AG04450 (cell line): ENCODE results near the gene HNRNPA3. TPM values are rescaled to one million over a fixed set of nuclear protein-coding genes. Genes with fewer than 3 reads are reported as not detected.
"Not testable (repeated sequence)": the region's sequence is repeated elsewhere in the genome, so short reads cannot be mapped to it uniquely, and the experiment has no call there.

Experiments used
- CTCF ChIA-PET: fragments of 300-600, 350-600 bp; formaldehyde crosslinking; extraction: SDS; loops from one replicate; lab custom pipeline; 2022; ENCODE audit warnings: antibody characterized with exemption, inconsistent platforms; lab: Charles Lee
- POLR2A ChIA-PET: fragments of 350-600 bp; formaldehyde crosslinking; extraction: SDS; loops from one replicate; lab custom pipeline; 2021; ENCODE audit warnings: antibody characterized with exemption, inconsistent platforms; lab: Yijun Ruan, JAX
- DNase-seq: peaks from one replicate; pipeline ENCODE4 v3.0.0-alpha.2; 2011; ENCODE audit warnings: low read depth, low spot score
- H3K27ac ChIP-seq: one replicate; pipeline ENCODE4 v1.5.1; 2012; ENCODE audit warnings: low read depth, low read length, control low read depth
- H3K27me3 ChIP-seq: one replicate; pipeline ENCODE4 v1.6.0; 2012; ENCODE audit warnings: low read length; ENCODE audit not compliant: control insufficient read depth, insufficient read depth
- H3K4me3 ChIP-seq: 2 replicates; pipeline ENCODE4 v1.5.1; 2011; ENCODE audit warnings: mild to moderate bottlenecking, low read depth, low read length, control low read depth
- H3K9me3 ChIP-seq: 2 replicates; pipeline ENCODE4 v1.5.1; 2012; ENCODE audit warnings: low read length; ENCODE audit not compliant: control insufficient read depth, insufficient read depth
- polyA plus RNA-seq: library from polyadenylated mRNA; depleted of rRNA; stranded (reverse); fragments of >200 nt; gene quantifications from 2 replicates; pipeline ENCODE4 v1.2.3, GENCODE V29; 2011
- TF ChIP-seq, protein P1 (sequence below): IDR thresholded peaks from 2 replicates; pipeline ENCODE4 v1.5.1; 2011; ENCODE audit warnings: low read depth, low read length, control low read depth, inconsistent platforms

Gene HNRNPA3
- polyA plus RNA-seq, 1 experiment = 177 TPM

DNA sequence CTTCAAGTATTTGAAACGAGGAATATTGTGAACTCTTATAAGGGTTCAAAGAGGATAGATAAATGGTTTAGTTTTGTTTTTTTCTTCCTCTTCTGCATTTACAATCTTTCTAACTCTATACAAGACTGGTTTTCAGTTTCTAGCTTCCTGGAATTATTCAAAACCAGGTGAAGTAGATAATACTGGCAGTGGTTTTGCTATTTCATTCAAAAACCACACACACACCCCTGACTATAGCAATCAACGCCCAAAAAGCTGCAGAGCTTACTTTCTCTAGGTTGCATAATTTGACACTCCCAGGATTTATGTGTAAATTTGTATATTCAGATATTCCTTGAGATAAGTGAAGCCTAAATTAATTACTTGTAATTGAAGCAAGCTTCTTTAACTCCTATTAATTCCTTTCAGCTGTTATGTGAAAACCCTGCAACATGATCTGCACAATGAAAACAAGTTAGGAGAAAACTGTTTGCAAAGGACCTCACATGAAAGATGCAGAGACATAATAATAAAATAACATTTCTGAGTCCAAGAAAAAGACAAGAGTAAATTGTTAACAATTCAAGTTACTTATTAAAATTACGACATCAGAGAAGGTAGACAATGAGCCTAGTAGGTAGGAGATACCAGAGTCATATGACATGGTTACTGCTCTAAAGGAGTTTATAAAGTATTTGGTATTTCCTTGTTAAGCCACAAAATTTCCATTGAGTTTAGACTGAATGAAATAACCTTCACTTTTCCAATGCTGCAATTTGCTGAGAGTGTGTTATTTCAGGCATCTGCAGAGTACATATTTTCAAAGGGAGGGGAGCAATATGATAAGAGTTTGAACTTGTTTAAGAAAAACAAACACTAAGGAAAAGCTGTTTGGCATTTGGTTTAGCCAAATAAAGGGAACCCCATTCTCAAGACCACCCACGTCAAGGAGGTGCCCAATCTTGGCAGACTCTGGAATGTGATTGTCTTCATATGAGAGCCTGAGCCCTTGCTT is 53.5 kb downstream of the HNRNPA3 start:
- ChIA-PET CTCF (interaction anchor here (0.6 to 4.8 kb wide), 8 partner anchors 7 to 1278 kb away, joined by 3 to 61 read pairs (median 6); no protein-coding TSS in a partner anchor), POLR2A (interaction anchor here (1.4 to 3.1 kb wide), 6 partner anchors 16 to 101 kb away, joined by 3 to 25 read pairs (median 10); partner anchors contain the start of gene HNRNPA3)
- TF ChIP-seq, protein P1, sequence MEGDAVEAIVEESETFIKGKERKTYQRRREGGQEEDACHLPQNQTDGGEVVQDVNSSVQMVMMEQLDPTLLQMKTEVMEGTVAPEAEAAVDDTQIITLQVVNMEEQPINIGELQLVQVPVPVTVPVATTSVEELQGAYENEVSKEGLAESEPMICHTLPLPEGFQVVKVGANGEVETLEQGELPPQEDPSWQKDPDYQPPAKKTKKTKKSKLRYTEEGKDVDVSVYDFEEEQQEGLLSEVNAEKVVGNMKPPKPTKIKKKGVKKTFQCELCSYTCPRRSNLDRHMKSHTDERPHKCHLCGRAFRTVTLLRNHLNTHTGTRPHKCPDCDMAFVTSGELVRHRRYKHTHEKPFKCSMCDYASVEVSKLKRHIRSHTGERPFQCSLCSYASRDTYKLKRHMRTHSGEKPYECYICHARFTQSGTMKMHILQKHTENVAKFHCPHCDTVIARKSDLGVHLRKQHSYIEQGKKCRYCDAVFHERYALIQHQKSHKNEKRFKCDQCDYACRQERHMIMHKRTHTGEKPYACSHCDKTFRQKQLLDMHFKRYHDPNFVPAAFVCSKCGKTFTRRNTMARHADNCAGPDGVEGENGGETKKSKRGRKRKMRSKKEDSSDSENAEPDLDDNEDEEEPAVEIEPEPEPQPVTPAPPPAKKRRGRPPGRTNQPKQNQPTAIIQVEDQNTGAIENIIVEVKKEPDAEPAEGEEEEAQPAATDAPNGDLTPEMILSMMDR = no peak
- Histone ChIP-seq H3K9me3 (peaks cover 3% of the 10 kb centered on the region; the same call in 1 of the 2 replicates), H3K27ac (peak overlapping the region; percentile 68), H3K27me3 (no peaks in the 10 kb centered on the region), H3K4me3 (no peak overlapping the region)
- no peak for DNase-seq

DNA sequence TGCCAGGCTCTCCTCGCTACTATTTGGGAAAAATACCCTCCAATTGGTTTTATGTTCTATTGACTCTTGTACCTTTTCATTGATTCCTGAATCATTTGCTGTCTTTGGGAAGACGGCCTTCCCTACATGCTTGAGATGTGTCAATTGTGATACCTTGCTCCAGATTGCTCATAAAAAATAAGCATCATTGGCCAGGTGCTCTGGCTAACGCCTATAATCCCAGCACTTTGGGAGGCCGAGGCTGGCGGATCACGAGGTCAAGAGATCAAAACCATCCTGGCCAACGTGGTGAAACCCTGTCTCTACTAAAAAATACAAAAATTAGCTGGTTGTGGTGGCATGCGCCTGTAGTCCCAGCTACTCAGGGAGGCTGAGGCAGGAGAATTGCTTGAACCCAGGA is 54.4 kb downstream of the HNRNPA3 start:
- not testable (repeated sequence) for H3K27ac ChIP-seq
- POLR2A ChIA-PET = interaction anchor here (1.4 kb wide), 1 partner anchor 15 kb away, joined by 3 read pairs; no protein-coding TSS in a partner anchor

DNA sequence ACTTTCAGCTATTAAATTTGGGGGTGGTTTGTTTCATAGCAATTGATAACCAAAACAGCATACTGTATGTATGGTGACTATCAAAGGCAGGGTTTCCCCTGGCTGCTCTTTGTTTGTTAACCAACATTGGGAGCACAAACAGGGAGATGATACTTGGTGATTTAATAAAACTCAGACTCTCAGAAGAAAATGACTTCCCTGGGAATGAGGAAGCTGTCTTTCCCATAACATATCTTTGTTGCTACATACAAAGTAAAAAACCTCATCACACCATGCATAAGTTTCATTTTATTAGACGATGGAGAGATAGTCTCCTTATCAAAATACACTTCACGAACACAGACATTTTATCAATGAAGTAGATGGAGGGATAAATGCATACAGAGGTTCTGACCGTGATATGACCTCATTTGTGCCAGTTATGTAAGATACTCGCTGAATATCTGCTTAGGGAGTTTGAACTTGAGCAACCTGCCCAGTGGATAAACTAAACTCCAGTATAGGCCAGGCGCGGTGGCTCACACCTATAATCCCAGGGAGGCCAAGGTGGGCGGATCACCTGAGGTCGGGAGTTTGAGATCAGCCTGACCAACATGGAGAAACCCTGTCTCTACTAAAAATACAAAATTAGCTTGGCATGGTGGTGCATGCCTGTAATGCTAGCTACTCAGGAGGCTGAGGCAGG is 55.7 kb downstream of the HNRNPA3 start:
- Histone ChIP-seq H3K27ac (no peak overlapping the region), H3K4me3 (no peak overlapping the region), H3K27me3 (no peaks in the 10 kb centered on the region), H3K9me3 (peaks cover 3% of the 10 kb centered on the region; the same call in 1 of the 2 replicates)
- DNase-seq = no peak
- CTCF ChIA-PET = interaction anchor here (0.8 to 1.7 kb wide), 6 partner anchors 13 to 147 kb away, joined by 3 to 10 read pairs (median 6); no protein-coding TSS in a partner anchor
- POLR2A ChIA-PET = no interaction called here
- TF ChIP-seq, protein P1 = no peak

More for the DNA sequence above, 54.4 kb downstream of the HNRNPA3 start:
- CTCF ChIA-PET = interaction anchor here (1.5 to 4.8 kb wide), 4 partner anchors 68 to 149 kb away, joined by 8 to 61 read pairs (median 9); no protein-coding TSS in a partner anchor
- H3K27me3 ChIP-seq, DNase-seq, H3K9me3 ChIP-seq, H3K4me3 ChIP-seq: not testable (repeated sequence)

DNA sequence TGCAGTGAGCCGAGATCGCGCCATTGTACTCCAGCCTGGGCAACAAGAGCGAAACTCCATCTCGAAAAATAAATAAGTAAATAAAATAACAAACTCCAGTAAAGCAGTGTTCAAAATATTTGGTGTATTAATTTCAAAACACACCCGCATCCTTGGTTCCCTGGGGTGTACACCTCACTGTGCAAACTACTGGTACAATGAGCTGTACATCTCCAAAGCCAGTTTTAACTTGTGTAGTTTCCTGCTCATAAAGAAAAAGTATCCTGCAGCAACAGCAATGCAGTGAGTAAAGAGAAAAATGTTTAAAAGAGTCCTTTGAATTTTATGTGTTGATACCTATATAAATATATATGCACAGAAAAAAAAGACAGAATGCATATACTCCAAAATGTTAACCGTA is 56.3 kb downstream of the HNRNPA3 start:
- Histone ChIP-seq H3K27me3 (no peaks in the 10 kb centered on the region), H3K4me3 (no peak overlapping the region), H3K9me3 (no peaks in the 10 kb centered on the region; the same call in 1 of the 2 replicates), H3K27ac (no peak overlapping the region)
- ChIA-PET CTCF (interaction anchor here (1.0 to 1.5 kb wide), 2 partner anchors 67 to 119 kb away, joined by 3 to 4 read pairs; no protein-coding TSS in a partner anchor), POLR2A (no interaction called here)
- TF ChIP-seq, protein P1 = no peak
- DNase-seq = no peak

DNA sequence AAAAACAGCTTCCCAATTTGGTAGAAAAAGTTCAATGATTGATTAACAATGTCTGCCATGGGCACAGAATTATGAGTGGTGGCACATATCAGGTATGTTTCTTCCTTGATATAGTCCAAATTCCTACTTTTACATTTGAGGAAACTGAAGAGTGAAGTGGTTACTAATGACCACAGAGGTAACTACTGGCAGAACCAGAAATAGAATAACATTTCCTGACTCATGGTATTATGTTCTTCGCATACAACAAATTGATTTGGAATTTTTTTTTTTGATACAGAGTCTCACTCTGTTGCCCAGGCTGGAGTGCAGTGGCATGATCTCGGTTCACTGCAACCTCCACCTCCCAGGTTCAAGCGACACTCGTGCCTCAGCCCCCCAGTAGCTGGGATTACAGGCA is 57.9 kb downstream of the HNRNPA3 start:
- ChIA-PET CTCF (interaction anchor here (1.4 to 1.5 kb wide), 2 partner anchors 65 to 106 kb away, joined by 4 to 5 read pairs; no protein-coding TSS in a partner anchor), POLR2A (no interaction called here)
- no peak overlapping the region for H3K4me3 ChIP-seq
- TF ChIP-seq, protein P1 = no peak
- H3K27me3 ChIP-seq = no peaks in the 10 kb centered on the region
- no peaks in the 10 kb centered on the region for H3K9me3 ChIP-seq
- H3K27ac ChIP-seq = no peak overlapping the region
- no peak for DNase-seq
